ENCODE measurements around the gene PANK3. TPM values are rescaled to one million over a fixed set of nuclear protein-coding genes. Genes with fewer than 3 reads are reported as not detected.
"Not testable (repeated sequence)": the region's sequence is repeated elsewhere in the genome, so short reads cannot be mapped to it uniquely, and the experiment has no call there.

PANK3 gene
- total RNA-seq, 1 donor from 2014 or later, result 71.4 TPM

- Mint-ChIP-seq H3K27me3 (ENCODE audit: insufficient read depth) (no peaks in the 10 kb centered on the region), H3K4me1 (ENCODE audit: low read depth) (peaks cover 14% of the 10 kb centered on the region), H3K36me3 (ENCODE audit: low read depth) (no peaks in the 10 kb centered on the region), H3K9me3 (peaks cover 3% of the 10 kb centered on the region), H3K27ac (no peak overlapping the region), H3K4me3 (no peak overlapping the region)
- no peak for DNase-seq (ENCODE audit: low spot score)
- intact Hi-C loops (cut with micrococcal nuclease), result no loop called here
Measured at GRCh38 chr5:168606562-168606961, 27.4 kb upstream of the PANK3 start.

GRCh38 chr5:168604436-168604835 lies 25.3 kb upstream of the PANK3 start:
- no peak for DNase-seq (ENCODE audit: low spot score)
- Mint-ChIP-seq H3K4me1 (ENCODE audit: low read depth) (peaks cover 14% of the 10 kb centered on the region), H3K9me3 (peaks cover 3% of the 10 kb centered on the region), H3K27me3 (ENCODE audit: insufficient read depth) (no peaks in the 10 kb centered on the region), H3K27ac (no peak overlapping the region), H3K4me3 (no peak overlapping the region), H3K36me3 (ENCODE audit: low read depth) (no peaks in the 10 kb centered on the region)
- intact Hi-C loops (cut with micrococcal nuclease), result no loop called here

- no peaks in the 10 kb centered on the region for H3K27me3 Mint-ChIP-seq (ENCODE audit: insufficient read depth)
- H3K27ac Mint-ChIP-seq, result no peak overlapping the region
- H3K4me1 Mint-ChIP-seq (ENCODE audit: low read depth), result peaks cover 12% of the 10 kb centered on the region
- no peaks in the 10 kb centered on the region for H3K36me3 Mint-ChIP-seq (ENCODE audit: low read depth)
- intact Hi-C loops (cut with micrococcal nuclease), result no loop called here
- no peak for DNase-seq (ENCODE audit: low spot score)
- H3K4me3 Mint-ChIP-seq, result no peak overlapping the region
- peaks cover 3% of the 10 kb centered on the region for H3K9me3 Mint-ChIP-seq
Measured at GRCh38 chr5:168603746-168604145, 24.6 kb upstream of the PANK3 start.

GRCh38 chr5:168602517-168602916 lies 23.3 kb upstream of the PANK3 start:
- Mint-ChIP-seq H3K9me3 (peaks cover 3% of the 10 kb centered on the region), H3K36me3 (ENCODE audit: low read depth) (no peaks in the 10 kb centered on the region), H3K4me1 (ENCODE audit: low read depth) (no peaks in the 10 kb centered on the region), H3K4me3 (no peak overlapping the region), H3K27ac (no peak overlapping the region), H3K27me3 (ENCODE audit: insufficient read depth) (peaks cover 4% of the 10 kb centered on the region)
- intact Hi-C loops (cut with micrococcal nuclease), result no loop called here
- DNase-seq (ENCODE audit: low spot score), result no peak

GRCh38 chr5:168601972-168602371 lies 22.8 kb upstream of the PANK3 start:
- H3K4me3 Mint-ChIP-seq, result no peak overlapping the region
- intact Hi-C loops (cut with micrococcal nuclease), result no loop called here
- no peak overlapping the region for H3K27ac Mint-ChIP-seq
- no peaks in the 10 kb centered on the region for H3K36me3 Mint-ChIP-seq (ENCODE audit: low read depth)
- DNase-seq (ENCODE audit: low spot score), result no peak
- H3K27me3 Mint-ChIP-seq (ENCODE audit: insufficient read depth), result peaks cover 10% of the 10 kb centered on the region
- H3K9me3 Mint-ChIP-seq, result peaks cover 3% of the 10 kb centered on the region
- no peaks in the 10 kb centered on the region for H3K4me1 Mint-ChIP-seq (ENCODE audit: low read depth)

- Mint-ChIP-seq H3K27me3 (ENCODE audit: insufficient read depth) (peaks cover 14% of the 10 kb centered on the region), H3K4me1 (ENCODE audit: low read depth) (no peaks in the 10 kb centered on the region), H3K9me3 (peaks cover 3% of the 10 kb centered on the region), H3K36me3 (ENCODE audit: low read depth) (no peaks in the 10 kb centered on the region), H3K4me3 (no peak overlapping the region), H3K27ac (no peak overlapping the region)
- intact Hi-C loops (cut with micrococcal nuclease), result no loop called here
- no peak for DNase-seq (ENCODE audit: low spot score)
Measured at GRCh38 chr5:168600409-168600808, 21.2 kb upstream of the PANK3 start.

GRCh38 chr5:168599826-168600225 lies 20.7 kb upstream of the PANK3 start:
- intact Hi-C loops (cut with micrococcal nuclease), result no loop called here
- Mint-ChIP-seq H3K4me3 (no peak overlapping the region), H3K4me1 (ENCODE audit: low read depth) (no peaks in the 10 kb centered on the region), H3K9me3 (peaks cover 3% of the 10 kb centered on the region), H3K27me3 (ENCODE audit: insufficient read depth) (peaks cover 14% of the 10 kb centered on the region), H3K36me3 (ENCODE audit: low read depth) (no peaks in the 10 kb centered on the region), H3K27ac (no peak overlapping the region)
- no peak for DNase-seq (ENCODE audit: low spot score)

- intact Hi-C loops (cut with micrococcal nuclease), result no loop called here
Measured at GRCh38 chr5:168598639-168599038, 19.5 kb upstream of the PANK3 start.

GRCh38 chr5:168596927-168597326 lies 17.8 kb upstream of the PANK3 start:
- H3K27me3 Mint-ChIP-seq (ENCODE audit: insufficient read depth), result peaks cover 23% of the 10 kb centered on the region
- intact Hi-C loops (cut with micrococcal nuclease), result no loop called here
- H3K36me3 Mint-ChIP-seq (ENCODE audit: low read depth), result no peaks in the 10 kb centered on the region
- no peak overlapping the region for H3K27ac Mint-ChIP-seq
- no peak overlapping the region for H3K4me3 Mint-ChIP-seq
- no peak for DNase-seq (ENCODE audit: low spot score)
- H3K4me1 Mint-ChIP-seq (ENCODE audit: low read depth), result no peaks in the 10 kb centered on the region
- H3K9me3 Mint-ChIP-seq, result no peaks in the 10 kb centered on the region

More at GRCh38 chr5:168598639-168599038, 19.5 kb upstream of the PANK3 start:
- Mint-ChIP-seq H3K27ac (no peak overlapping the region), H3K36me3 (ENCODE audit: low read depth) (no peaks in the 10 kb centered on the region), H3K4me1 (ENCODE audit: low read depth) (no peaks in the 10 kb centered on the region), H3K4me3 (no peak overlapping the region), H3K9me3 (peaks cover under 1% of the 10 kb centered on the region), H3K27me3 (ENCODE audit: insufficient read depth) (peaks cover 17% of the 10 kb centered on the region)
- no peak for DNase-seq (ENCODE audit: low spot score)

- DNase-seq (ENCODE audit: low spot score); H3K4me3 Mint-ChIP-seq; H3K36me3 Mint-ChIP-seq (ENCODE audit: low read depth); H3K9me3 Mint-ChIP-seq; intact Hi-C loops (cut with micrococcal nuclease); H3K27ac Mint-ChIP-seq; H3K4me1 Mint-ChIP-seq (ENCODE audit: low read depth): not testable (repeated sequence)
- peaks cover 23% of the 10 kb centered on the region for H3K27me3 Mint-ChIP-seq (ENCODE audit: insufficient read depth)
Measured at GRCh38 chr5:168596122-168596521, 17.0 kb upstream of the PANK3 start.

GRCh38 chr5:168592014-168592368 lies 12.8 kb upstream of the PANK3 start:
- Mint-ChIP-seq H3K27me3 (ENCODE audit: insufficient read depth) (peaks cover 20% of the 10 kb centered on the region), H3K4me3 (no peak overlapping the region), H3K27ac (no peak overlapping the region), H3K36me3 (ENCODE audit: low read depth) (no peaks in the 10 kb centered on the region), H3K4me1 (ENCODE audit: low read depth) (peaks cover 7% of the 10 kb centered on the region), H3K9me3 (no peaks in the 10 kb centered on the region)
- intact Hi-C loops (cut with micrococcal nuclease), result no loop called here
- no peak for DNase-seq (ENCODE audit: low spot score)

- Mint-ChIP-seq H3K4me3 (no peak overlapping the region), H3K27ac (no peak overlapping the region), H3K9me3 (no peaks in the 10 kb centered on the region), H3K36me3 (ENCODE audit: low read depth) (no peaks in the 10 kb centered on the region), H3K27me3 (ENCODE audit: insufficient read depth) (peaks cover 20% of the 10 kb centered on the region), H3K4me1 (ENCODE audit: low read depth) (peaks cover 10% of the 10 kb centered on the region)
- no peak for DNase-seq (ENCODE audit: low spot score)
- intact Hi-C loops (cut with micrococcal nuclease), result no loop called here
Measured at GRCh38 chr5:168591302-168592013, 12.3 kb upstream of the PANK3 start.

- DNase-seq (ENCODE audit: low spot score), result no peak
- H3K27me3 Mint-ChIP-seq (ENCODE audit: insufficient read depth), result peaks cover 17% of the 10 kb centered on the region
- H3K9me3 Mint-ChIP-seq, result no peaks in the 10 kb centered on the region
- H3K36me3 Mint-ChIP-seq (ENCODE audit: low read depth), result no peaks in the 10 kb centered on the region
- peaks cover 10% of the 10 kb centered on the region for H3K4me1 Mint-ChIP-seq (ENCODE audit: low read depth)
- H3K27ac Mint-ChIP-seq, result no peak overlapping the region
- no peak overlapping the region for H3K4me3 Mint-ChIP-seq
- intact Hi-C loops (cut with micrococcal nuclease), result no loop called here
Measured at GRCh38 chr5:168590666-168591065, 11.5 kb upstream of the PANK3 start.

- no peak for DNase-seq (ENCODE audit: low spot score)
- Mint-ChIP-seq H3K4me3 (no peak overlapping the region), H3K27ac (no peak overlapping the region), H3K9me3 (no peaks in the 10 kb centered on the region), H3K36me3 (ENCODE audit: low read depth) (no peaks in the 10 kb centered on the region), H3K27me3 (ENCODE audit: insufficient read depth) (peaks cover 12% of the 10 kb centered on the region), H3K4me1 (ENCODE audit: low read depth) (peaks cover 10% of the 10 kb centered on the region)
- intact Hi-C loops (cut with micrococcal nuclease), result no loop called here
Measured at GRCh38 chr5:168587987-168588386, 8.8 kb upstream of the PANK3 start.

Data from activated T-helper 1 cell treated with anti-CD3 and anti-CD28 coated beads, Interleukin-12 subunit alpha, Interleukin-12 subunit beta, Interleukin-2, Interleukin-4 antibody, amounts not matched to agents 30 ng/mL and 10 ng/mL and 1 ng/mL, durations not matched to agents 14 hours and 24 hours and 36 hours (primary cell).